LNCAP (cell line): ENCODE measurements around the gene BICRAL.

Source experiments
- CTCF ChIP-seq: fragments of 450-650 bp; IDR thresholded peaks from 2 replicates; pipeline ENCODE4 v1.5.1; 2017; ENCODE audit warnings: mild to moderate bottlenecking

The BICRAL gene

GRCh38 chr6:42783177-42783875, 1.5 kb downstream of the BICRAL start:
- no peak for TF ChIP-seq CTCF

DNA sequence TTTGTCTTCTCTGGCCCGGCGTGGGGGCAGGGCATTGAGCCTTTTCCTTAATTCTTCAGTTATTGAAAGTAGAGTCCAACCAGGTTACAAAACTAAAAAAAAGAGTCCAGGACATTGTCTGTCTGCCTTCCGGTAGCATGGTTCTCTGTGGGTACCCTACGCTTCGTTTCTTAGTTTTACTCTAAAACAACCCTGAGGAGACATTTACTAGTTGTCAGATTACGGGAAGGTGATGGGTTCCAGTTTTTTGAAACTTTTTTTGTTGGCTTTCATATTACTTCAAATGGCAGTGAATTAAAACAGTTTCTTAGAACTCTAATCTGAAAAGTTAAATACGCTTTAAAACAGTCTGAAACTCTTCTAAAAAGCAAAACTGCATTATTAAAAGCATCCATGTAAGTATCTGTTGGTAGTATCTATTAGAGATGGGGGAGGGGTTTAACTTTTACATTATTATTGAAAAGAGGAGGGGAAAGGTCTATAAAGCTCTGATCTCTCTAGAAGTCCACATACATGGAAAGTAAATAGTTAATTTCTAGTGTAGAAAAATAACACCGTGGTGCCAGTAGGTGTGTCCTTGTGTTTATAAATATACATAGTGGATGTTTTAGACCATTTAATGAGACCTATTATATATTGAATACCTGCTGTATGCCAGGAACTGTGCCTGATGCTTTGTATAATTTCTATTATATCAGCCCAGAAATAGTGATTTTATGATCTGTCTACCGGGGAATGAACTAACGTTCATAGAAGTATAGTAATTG, 2.2 kb downstream of the BICRAL start:
- no peak for TF ChIP-seq CTCF

GRCh38 chr6:42784717-42785498, 3.1 kb downstream of the BICRAL start:
- TF ChIP-seq CTCF = no peak

DNA sequence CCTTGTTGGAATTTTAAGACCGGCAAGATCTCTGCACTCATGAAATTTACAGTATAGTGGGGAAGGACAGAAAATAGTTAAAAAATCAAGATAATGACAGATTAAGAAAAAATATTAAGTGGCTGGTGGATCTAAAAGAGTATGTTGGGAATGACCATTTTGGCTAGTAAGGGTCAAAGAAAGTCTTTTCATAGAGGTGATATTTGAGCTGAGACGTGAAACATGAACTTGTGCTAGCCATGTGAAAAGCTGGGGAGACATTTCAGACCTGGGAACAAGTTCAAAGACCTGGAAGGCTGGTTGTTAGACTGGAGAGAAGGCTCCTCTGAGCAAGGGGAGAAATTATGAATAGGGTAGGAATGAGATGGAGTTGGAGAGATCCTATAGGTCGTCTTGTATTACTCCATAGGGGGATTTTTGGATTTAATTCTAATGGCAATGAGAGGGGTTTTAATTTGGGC, 4.7 kb downstream of the BICRAL start:
- no peak for TF ChIP-seq CTCF

DNA sequence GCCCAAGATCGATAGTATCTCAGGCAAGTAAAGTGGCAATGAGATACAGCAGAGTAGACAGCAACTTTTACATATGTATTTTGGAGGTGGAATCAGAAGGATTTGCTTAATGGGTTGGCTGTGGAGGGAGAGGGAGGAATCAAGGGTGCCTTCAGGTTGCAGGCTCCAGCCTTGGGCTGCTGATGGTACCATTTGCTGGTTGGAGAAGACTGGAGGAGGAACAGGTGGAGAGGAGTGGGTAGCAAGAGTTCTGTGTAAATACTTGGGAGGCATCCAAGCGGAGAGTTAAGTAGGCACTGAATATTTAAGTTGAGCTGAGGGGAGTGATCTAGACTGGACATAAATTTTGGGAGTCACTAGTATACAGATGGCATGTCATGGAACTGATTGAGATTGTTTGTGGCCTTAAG, 5.2 kb downstream of the BICRAL start:
- TF ChIP-seq CTCF = no peak

- no peak for TF ChIP-seq CTCF
These were observed 6.8 kb downstream of the BICRAL start for GRCh38 chr6:42788671-42789070.

GRCh38 chr6:42790549-42791181, 8.8 kb downstream of the BICRAL start:
- no peak for TF ChIP-seq CTCF
